ENCODE data around the gene C1orf21.

Gene C1orf21

DNA sequence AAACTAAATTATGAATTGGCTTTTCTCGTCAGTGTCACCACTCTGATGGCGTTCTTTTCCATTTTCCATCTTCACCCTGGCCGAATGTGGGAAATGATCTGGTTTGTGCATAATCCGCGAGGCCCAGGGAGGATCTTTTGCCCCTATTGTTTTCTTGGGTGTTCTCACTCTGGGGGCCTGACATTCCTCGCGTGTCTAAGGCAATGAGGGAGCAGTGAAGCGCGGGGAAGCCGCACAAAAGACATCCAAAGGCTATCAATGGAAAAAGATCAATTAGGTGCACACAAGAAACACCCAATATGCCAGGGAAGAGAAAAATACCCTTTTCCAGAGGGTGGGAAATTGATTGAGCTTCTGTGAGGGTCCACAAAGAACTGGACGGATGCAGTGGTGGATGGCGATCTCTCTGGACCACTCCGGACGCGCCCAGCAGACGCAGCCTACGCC is 941 bp upstream of the C1orf21 start:
- no peak for DNase-seq (ENCODE audit: low read depth in 1 of 2, low spot score in 1 of 2)

- no peak for DNase-seq (ENCODE audit: low read depth in 1 of 2, low spot score in 1 of 2)
Measured at GRCh38 chr1:184387069-184387475, 243 bp downstream of the C1orf21 start.

DNA sequence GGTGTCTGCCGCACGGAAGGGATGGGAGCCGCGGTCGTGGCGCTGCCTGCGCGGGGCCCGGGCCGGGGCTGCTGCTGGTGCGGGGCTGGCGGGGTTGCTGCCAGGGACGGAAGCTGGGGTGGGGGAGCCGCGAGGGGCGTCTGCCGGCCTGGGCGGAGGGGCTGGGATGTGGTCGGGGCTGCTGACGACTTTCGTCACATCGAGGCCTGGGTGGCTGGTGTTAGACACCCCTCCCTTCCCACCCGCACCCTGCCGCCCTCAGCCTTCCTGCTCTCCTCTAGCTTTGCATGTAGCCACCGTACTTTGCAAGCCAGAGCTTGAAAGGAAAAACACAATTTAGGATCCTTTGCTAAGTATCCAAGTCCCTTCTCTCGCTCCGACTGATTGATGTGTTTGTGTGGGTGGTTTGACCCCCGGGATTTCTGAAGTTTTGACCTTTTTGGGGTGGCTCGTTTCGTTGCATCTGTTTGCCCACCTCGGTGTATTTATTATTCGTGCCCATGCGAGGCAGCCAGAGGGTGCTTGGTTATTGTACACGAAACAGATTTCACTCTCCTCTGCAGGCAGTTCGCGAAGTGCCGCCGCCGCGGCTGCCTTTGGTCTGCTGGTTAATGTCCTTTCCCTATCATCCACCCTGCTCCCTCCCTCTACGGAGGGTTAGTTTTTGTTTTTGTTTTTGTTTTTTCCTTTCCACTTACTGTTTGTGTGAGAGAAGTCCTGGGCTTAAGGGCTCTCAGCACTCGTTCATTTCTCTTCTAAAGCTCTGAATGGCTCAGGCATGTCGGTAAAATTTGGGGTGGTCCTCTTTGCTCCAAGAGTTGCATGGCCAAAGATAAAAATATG is 868 bp downstream of the C1orf21 start:
- DNase-seq (ENCODE audit: low read depth in 1 of 2, low spot score in 1 of 2) = no peak

- DNase-seq (ENCODE audit: low read depth in 1 of 2, low spot score in 1 of 2) = no peak
Measured at GRCh38 chr1:184388319-184388889, 1.6 kb downstream of the C1orf21 start.

DNA sequence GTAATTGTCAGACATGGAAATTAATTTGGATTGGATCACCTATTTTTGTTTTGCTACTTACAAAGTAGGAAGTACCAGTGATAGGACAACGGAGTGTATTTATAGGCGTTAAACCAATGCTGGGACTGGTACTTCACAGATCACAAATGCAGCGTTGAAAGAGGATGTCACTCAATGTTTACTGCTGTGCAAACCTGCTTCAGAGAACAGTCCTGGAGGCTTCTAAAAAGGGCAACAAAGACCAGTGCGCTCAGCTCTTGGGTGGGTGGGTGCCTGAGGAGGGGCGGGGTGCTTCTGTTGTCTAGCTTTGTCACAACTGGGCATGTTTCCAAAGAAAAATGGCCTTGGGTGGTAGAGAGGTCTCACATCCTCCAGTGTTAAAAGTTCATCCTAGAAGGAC is 2.1 kb downstream of the C1orf21 start:
- no peak for DNase-seq (ENCODE audit: low read depth in 1 of 2, low spot score in 1 of 2)

GRCh38 chr1:184389446-184389845 is 2.6 kb downstream of the C1orf21 start:
- no peak for DNase-seq (ENCODE audit: low read depth in 1 of 2, low spot score in 1 of 2)

GRCh38 chr1:184390889-184391288 is 4.1 kb downstream of the C1orf21 start:
- no peak for DNase-seq (ENCODE audit: low read depth in 1 of 2, low spot score in 1 of 2)

DNA sequence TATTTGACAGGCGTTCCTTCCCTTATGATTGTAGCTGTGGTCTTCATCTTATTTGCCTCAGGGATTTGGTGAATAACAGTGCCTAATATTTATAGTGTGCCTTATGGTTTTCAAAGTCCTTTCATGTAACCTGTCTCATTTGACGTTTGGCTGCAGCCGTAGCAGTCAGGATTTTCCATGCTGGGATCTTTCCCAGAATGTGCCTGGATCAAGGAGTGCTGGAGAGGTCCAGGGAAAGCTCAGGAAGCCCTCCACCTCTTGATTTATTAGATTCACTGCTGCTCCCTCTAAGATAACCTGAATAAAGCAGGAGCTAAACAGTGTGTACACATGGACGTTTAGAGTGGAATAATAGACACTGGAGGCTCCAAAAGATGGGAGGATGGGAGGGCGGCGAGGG is 5.2 kb downstream of the C1orf21 start:
- DNase-seq (ENCODE audit: low read depth in 1 of 2, low spot score in 1 of 2) = no peak

GRCh38 chr1:184392779-184393522 is 6.1 kb downstream of the C1orf21 start:
- DNase-seq (ENCODE audit: low read depth in 1 of 2, low spot score in 1 of 2) = no peak

- DNase-seq (ENCODE audit: low read depth in 1 of 2, low spot score in 1 of 2) = no peak
Measured at GRCh38 chr1:184393962-184394361, 7.1 kb downstream of the C1orf21 start.

DNA sequence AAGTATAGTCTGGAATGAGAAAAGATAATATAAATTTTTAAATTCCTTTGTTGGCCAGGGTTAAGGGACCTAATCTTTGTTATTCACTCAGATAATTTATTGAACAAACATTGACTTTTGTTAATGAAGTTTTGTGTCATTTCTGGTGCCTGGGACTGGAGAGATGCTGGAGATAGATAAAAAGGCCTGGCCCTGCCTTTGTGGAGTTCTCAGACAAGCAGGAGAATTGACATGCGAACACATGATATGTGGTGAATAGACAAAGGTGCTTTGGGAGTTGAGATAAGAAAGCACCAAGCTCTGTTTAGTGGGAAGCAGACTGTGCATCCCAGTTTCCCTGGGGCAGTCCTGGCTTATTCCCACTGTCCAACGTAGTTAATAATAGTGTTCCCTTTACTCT is 8.5 kb downstream of the C1orf21 start:
- no peak for DNase-seq (ENCODE audit: low read depth in 1 of 2, low spot score in 1 of 2)

DNA sequence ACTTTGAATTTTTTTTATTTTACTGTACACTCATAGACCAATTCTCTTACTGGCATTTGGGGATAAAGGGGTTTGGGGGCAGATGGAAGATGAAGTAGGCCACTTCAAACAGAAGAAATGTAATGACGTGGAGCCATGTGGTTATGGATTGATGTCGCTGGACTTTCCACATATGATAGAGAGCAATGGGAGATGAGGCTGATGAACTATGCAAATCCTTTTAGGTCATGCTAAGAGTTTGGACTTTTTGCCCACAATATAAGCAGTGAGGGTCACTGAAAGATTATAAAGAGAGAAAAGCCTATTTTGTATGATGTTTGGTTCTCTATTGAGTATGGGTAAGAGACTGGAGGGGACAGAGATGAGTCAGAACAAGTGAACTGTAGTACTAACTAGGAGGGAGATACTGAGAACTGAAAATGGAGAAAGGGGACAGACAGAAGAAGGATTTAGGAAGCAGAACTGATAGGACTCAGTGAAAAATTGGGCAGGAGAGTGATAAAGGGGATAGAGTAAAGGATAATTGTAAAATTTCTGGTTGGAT is 9.2 kb downstream of the C1orf21 start:
- DNase-seq (ENCODE audit: low read depth in 1 of 2, low spot score in 1 of 2) = no peak

DNA sequence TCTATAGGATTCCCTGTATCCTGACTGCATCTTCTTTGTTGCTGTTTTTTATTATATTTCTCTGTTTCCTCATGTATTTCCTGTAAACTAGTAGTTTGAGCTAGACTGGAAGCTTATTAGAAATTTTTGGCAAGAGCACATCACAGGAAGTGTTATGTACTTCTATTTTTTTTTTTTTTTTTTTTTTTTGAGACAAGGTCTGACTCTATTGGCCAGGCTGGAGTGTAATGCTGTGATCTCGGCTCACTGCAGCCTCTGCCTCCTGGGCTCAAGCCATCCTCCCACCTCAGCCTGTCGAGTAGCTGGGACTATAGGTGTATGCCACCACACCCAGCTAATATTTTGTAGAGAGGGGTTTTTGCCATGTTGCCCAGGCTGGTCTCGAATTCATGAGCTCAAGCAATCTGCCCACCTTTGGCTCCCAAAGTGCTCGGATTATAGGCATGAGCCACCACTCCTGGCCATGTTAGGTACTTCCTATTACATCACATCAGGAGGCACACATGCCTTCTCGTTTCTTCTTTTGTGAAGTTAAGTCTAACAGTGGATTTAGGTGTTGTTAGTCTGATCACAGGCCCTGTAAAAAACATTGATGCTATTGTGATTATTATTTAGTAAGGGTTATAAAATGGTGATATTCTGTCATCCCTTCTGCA is 12.5 kb downstream of the C1orf21 start:
- no peak for DNase-seq (ENCODE audit: low read depth in 1 of 2, low spot score in 1 of 2)

DNA sequence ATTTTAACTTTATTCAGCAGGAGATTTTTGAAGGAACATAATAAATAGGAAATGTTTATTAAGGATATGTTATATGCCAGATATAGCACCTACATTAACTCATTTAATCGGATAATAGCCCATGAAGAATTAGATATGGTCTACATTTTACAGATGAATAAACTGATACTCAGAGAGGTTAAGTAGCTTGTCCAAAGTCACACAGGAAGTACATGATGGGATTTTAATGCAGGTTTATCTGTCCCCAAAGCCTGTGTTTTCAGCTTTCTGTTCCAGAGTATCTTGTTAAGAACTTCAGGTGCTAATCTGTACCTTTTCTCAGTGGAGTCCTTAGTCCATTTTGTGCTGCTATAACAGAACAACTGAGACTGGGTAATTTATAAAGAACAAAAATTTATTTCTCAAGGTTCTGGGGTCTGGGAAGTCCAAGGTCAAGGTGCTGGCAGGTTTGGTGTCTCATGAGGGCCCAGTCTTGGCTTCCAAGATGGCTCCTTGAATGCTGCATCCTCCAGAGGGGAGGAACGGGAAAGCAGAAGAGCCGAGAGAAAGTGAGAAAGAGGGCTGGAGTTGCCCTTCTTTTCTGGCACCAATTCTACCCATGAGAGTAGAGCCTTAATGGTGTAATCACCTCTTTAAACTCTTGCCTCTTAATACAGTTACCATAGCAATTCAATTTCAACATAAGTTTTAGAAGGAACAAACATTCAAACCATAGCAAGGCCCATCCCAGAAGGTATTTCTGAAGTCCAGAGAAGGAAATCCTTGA is 17.3 kb downstream of the C1orf21 start:
- no peak for DNase-seq (ENCODE audit: low read depth in 1 of 2, low spot score in 1 of 2)

DNA sequence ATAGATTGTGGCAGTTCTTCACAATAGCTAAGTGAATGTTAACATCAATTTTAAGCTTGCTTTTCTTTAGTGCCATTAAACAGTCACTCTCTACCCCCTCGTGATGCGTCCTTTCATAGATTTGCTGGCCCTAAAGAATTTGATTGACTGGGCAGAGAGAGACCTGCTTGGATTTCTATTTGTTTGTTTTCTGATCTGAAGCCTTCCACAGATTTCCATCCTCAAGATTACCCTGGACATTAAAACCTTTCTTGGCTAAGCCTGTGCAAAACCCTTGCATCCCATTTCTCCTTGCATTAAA is 17.8 kb downstream of the C1orf21 start:
- no peak for DNase-seq (ENCODE audit: low read depth in 1 of 2, low spot score in 1 of 2)

- no peak for DNase-seq (ENCODE audit: low read depth in 1 of 2, low spot score in 1 of 2)
Measured at GRCh38 chr1:184405094-184405800, 18.4 kb downstream of the C1orf21 start.

DNA sequence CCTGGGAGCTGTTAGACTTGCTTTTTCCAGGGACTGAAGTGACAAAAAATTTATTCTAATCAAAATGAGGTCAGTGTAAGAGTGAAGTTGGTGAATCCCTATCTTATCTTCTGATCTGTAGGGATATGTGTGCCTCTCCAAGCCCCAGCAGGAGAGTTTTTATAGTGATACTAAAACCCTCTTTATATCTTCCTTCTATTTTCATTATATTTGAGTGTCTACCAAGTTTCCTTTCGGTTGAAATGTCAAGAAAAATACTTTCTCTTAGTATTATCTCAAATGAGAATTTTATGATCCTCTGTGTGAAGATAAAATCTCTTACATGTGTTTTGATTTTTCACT is 18.9 kb downstream of the C1orf21 start:
- DNase-seq (ENCODE audit: low read depth in 1 of 2, low spot score in 1 of 2) = no peak

- no peak for DNase-seq (ENCODE audit: low read depth in 1 of 2, low spot score in 1 of 2)
Measured at GRCh38 chr1:184406479-184406878, 19.6 kb downstream of the C1orf21 start.

DNA sequence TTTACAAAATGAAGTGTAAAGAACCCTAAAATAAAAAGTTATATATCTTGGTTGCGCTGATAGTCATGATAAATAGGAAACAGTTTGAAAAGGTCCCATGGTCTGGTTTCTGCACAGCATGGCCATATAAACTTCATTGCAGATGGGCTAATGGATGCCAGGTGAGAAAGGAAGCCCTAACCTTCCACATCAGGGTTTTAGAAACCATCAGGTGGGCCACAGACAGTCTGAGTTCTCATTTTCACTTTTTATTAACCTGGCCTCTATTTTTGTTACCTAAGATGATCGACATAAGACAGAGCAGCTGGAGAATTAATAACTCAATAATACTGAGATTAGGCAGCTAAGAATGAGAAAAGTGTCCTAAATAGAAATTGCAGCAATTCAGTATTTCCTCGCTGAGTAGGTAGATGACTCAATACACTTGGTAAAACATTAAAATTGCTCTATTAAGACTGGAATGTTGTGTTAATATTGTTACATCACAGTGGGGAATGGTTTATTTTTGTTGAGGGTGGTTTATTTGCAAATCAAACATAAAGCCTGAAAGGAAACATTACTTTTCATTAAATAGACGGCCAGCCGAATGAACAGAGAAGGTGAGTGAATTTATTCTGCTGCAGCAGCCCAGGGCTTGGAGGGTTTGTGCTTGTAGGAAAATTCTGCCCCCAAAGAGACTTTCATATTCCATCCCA is 21.1 kb downstream of the C1orf21 start:
- DNase-seq (ENCODE audit: low read depth in 1 of 2, low spot score in 1 of 2) = no peak

DNA sequence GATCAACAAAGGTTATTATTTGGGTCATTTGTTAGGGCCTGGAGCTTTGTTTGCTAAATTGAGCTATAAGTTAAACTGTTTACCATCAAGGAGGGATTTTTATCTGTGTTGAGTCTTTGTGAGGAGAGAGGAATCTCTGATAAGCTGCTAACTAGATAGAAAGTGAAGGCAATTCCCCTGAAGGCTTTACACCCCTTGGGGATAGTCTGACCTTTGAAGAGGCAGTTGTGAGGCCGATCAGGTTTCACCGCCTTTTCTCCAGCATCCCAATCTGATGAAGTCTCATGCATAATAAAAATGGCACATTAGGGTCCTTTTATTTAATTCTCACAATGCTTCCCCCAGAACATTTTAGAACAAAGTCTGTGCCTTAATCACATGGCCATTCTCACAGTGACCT is 21.8 kb downstream of the C1orf21 start:
- no peak for DNase-seq (ENCODE audit: low read depth in 1 of 2, low spot score in 1 of 2)

All from activated CD4-positive, alpha-beta T cell treated with anti-CD3 and anti-CD28 coated beads, Interleukin-2, amount 50 U/mL, for 24 hours (primary cell).